Epithelial cell of proximal tubule (primary cell): ENCODE measurements around the gene LRRC31. TPM values are rescaled to one million over a fixed set of nuclear protein-coding genes. Genes with fewer than 3 reads are reported as not detected.

ENCODE experiments used
- DNase-seq: peaks from one replicate; pipeline ENCODE4 v3.0.0-alpha.2; 2011; ENCODE audit warnings: low read depth
- H3K4me3 ChIP-seq: 2 replicates; pipeline ENCODE4 v1.5.1; 2011; ENCODE audit warnings: low read depth, mild to moderate bottlenecking, low read length
- CTCF ChIP-seq: conservative IDR thresholded peaks from 2 replicates; pipeline ENCODE4 v1.5.1; 2012; ENCODE audit warnings: low read depth, mild to moderate bottlenecking, low read length
- total RNA-seq: library from RNA; depleted of rRNA; stranded (reverse); fragments of >200 nt; gene quantifications from 2 replicates; pipeline ENCODE4 v1.2.3, GENCODE V29; 2015

LRRC31 gene
- total RNA-seq, 1 donor from 2014 or later, result not detected

GRCh38 chr3:169809230-169809795, 60.4 kb downstream of the LRRC31 start:
- H3K4me3 ChIP-seq, result no peak overlapping the region
- no peak for DNase-seq
- TF ChIP-seq CTCF, result no peak

- DNase-seq, result no peak
- no peak overlapping the region for H3K4me3 ChIP-seq
- TF ChIP-seq CTCF, result no peak
Measured at GRCh38 chr3:169804681-169805080, 65.1 kb downstream of the LRRC31 start.

- TF ChIP-seq CTCF, result no peak
- no peak overlapping the region for H3K4me3 ChIP-seq
- no peak for DNase-seq
Measured at GRCh38 chr3:169792359-169792758, 77.4 kb downstream of the LRRC31 start.

- no peak for DNase-seq
- no peak overlapping the region for H3K4me3 ChIP-seq
- no peak for TF ChIP-seq CTCF
Measured at GRCh38 chr3:169790687-169791429, 78.9 kb downstream of the LRRC31 start.

- H3K4me3 ChIP-seq, result no peak overlapping the region
- TF ChIP-seq CTCF, result no peak
- no peak for DNase-seq
Measured at GRCh38 chr3:169790219-169790618, 79.5 kb downstream of the LRRC31 start.

Other genes with a start within 250 kb of the LRRC31 start
- 15.7 and 25.2 TPM in 2 replicates for gene MECOM, start 206.2 kb downstream of the LRRC31 start, total RNA-seq
- gene TERC, start 104.9 kb downstream of the LRRC31 start, total RNA-seq, result 196 and 307 TPM in 2 replicates
- 2.6 and 3.8 TPM in 2 replicates for gene ACTRT3, start 100.4 kb downstream of the LRRC31 start, total RNA-seq
- 10.9 and 17.6 TPM in 2 replicates for gene MYNN, start 96.5 kb downstream of the LRRC31 start, total RNA-seq
- gene LRRIQ4, start 57.1 kb downstream of the LRRC31 start, total RNA-seq, result 0.07 TPM in 1 of 2 replicates, not detected in the other
- gene LRRC34, start 57.0 kb downstream of the LRRC31 start, total RNA-seq, result 9.8 and 17.1 TPM in 2 replicates
- not detected in 2 replicates for gene SAMD7, start 41.6 kb upstream of the LRRC31 start, total RNA-seq
- gene SEC62, start 96.9 kb upstream of the LRRC31 start, total RNA-seq, result 24.7 and 34.8 TPM in 2 replicates
- gene GPR160, start 168.1 kb upstream of the LRRC31 start, total RNA-seq, result 11.0 and 23.9 TPM in 2 replicates